GM21515 (cell line): Measurements from ENCODE around the gene SHROOM3.

ENCODE experiments used
- ATAC-seq: cut with Tn5 transposase; IDR thresholded peaks from one replicate; pipeline ENCODE4 v1.9.1; 2021; ENCODE audit not compliant: unreplicated experiment

SHROOM3 gene

DNA sequence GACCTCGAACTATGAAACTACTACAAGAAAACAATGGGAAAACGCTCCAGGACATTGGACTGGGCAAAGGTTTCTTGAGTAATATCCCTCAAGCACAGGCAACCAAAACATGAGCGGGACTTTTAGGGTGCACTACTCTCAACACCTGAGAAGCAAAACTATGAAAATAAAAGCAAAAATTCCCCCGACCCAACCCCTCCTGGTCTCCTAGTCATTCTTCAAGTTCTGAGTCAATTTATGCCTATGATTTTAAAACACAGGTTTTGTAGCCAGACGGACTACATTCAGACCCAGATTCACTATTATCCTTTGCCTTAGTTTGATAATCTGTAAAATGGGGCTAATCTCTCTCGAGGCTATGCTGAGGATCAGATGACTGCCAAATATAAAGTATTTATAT is 365.9 kb downstream of the SHROOM3 start:
- no peak for ATAC-seq

- ATAC-seq, result no peak
These were observed 366.7 kb downstream of the SHROOM3 start for GRCh38 chr4:76801621-76802235.

DNA sequence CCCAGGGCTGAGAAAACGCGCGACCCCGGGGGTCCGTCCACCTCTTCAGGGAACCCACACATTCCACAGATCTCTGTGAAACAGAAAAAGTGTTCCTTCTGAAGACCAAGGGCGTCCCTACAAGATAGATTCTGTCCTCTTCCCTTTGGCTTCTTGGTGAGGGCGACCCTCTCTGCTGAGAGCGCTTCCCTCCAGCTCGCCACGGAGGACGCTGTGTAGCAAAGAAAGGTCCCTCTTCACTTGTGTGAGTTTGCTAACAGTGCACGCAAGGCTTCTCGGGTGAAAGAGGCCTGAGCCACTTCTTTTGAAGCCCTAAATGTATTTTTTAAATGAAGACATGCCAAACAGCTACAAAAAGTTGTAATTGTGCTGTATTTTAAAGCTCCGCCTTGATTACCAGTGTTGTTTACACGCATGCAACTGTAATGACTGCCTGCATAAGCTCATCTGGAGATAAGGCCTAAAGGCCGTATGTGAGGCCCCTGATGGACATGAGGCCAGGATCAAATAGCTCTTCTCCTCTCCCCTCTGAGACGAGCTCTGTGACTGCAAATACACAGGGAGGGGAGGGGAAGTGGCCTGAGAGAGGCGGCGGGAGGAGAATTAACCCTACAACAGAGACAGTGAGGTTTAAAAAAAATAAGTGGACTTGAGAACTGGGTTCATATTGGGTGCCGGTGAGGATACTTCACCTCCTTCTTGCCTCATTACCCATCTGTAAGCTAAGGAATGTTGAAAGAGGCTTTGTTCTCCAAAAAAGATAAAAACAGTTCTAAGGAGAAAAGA is 367.4 kb downstream of the SHROOM3 start:
- no peak for ATAC-seq

- ATAC-seq, result no peak
These were observed 368.5 kb downstream of the SHROOM3 start for GRCh38 chr4:76803522-76803921.

GRCh38 chr4:76804096-76804495 is 369.1 kb downstream of the SHROOM3 start:
- ATAC-seq, result no peak

- no peak for ATAC-seq
These were observed 371.3 kb downstream of the SHROOM3 start for GRCh38 chr4:76806346-76806745.

GRCh38 chr4:76806757-76807156 is 371.7 kb downstream of the SHROOM3 start:
- ATAC-seq, result no peak

- no peak for ATAC-seq
These were observed 374.7 kb downstream of the SHROOM3 start for GRCh38 chr4:76809594-76810305.

DNA sequence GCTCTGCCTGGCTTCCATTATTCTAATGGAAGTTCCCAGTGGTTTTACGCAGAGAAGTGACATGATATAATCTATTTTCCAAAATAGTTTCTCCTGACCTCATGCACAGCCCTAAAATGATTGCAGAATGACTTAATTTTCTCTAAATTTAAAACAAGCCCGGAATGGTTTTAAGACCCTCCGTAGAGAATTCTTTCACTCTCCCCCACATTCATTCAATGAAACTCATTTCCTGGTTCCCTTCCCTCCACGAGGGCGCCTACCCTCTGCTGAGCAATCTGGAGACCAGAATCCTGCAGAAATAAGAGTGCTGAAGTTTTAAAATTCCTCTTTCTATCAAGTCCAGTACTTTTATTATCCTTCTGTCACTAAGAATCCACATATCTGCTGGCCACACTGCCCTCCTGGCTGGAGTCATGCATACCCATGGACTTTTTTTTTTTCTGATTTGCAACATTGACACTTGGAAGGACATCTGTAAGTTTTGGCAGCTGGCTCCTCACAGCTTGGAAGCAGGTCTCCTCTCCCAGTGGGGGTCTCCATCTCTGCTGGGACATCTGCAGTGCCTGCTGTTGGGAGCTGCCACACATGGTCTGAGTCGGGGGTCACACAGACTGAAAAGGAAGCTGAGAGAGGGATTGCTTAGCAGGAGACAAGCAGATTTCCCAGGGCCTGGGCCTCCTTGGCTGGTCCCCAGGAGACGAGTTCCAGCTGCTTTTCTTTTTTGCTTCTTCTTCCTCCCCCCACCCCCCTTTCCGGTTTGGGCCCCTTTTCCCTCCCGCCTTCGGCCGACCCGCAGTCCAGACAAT is 376.8 kb downstream of the SHROOM3 start:
- no peak for ATAC-seq

- no peak for ATAC-seq
These were observed 378.0 kb downstream of the SHROOM3 start for GRCh38 chr4:76813070-76813469.

DNA sequence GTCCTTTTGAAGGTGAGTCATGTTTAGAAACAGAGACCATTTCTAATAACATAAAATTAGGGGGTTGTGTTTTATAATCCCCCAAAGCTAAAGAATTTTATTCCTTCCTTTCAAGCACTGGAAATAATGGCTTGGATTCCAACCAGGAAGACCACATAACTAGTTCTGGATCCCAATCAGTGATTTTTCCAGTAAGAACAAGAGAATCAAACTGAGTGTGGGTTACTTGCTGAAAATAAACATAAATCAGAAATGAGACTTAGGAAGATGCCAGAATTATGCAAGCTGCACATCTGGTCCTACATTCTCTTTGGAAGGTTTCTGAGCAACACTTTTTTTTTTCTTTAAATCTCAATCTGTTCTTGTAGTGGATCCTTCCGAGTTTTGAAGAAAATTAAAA is 386.6 kb downstream of the SHROOM3 start:
- no peak for ATAC-seq

- no peak for ATAC-seq
These were observed 387.3 kb downstream of the SHROOM3 start for GRCh38 chr4:76822303-76822702.

DNA sequence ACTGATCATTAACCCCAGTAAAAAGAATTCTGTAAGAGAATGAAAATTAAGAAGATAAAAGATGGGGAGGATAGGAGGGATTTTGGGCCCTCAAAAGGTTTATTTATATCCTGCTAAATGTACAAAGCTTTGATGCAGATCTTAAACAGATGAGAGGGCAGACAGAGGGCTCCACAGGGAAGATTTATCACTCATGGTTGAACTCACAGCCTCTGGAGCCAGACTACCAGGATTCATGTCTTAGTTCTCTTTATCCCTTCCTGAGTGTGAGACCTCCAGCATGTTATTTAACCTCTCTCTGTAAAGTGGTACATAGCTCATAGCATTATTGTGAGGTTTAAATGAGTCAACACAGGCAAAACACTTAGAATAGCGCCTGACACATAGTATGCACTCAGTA is 388.5 kb downstream of the SHROOM3 start:
- no peak for ATAC-seq

DNA sequence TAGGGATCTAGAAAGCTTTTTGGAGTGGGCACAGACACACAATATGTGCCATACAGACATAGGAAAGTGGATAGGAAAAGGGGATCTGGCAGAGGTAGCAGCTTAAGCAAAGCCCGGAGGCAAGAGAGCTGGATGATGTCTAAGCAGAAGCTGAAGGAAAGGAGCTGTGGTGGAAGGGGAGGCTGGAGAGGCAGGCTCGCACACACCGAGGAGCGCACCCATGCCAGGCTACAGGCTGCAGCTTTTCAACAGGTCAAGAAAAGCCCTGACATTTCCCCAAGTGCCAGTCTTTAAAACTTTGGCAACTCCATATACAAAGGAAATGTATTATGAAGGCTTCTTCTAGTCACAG is 395.6 kb downstream of the SHROOM3 start:
- ATAC-seq, result no peak

GRCh38 chr4:76830964-76831703 is 396.1 kb downstream of the SHROOM3 start:
- ATAC-seq, result no peak

GRCh38 chr4:76831711-76832373 is 396.8 kb downstream of the SHROOM3 start:
- ATAC-seq, result no peak
